H1 (cell line): ENCODE results near the gene LRCH1.

Experiments used
- BRCA1 ChIP-seq: IDR thresholded peaks from 2 replicates; pipeline ENCODE4 v1.6.1; 2012; ENCODE audit warnings: low read depth, low read length, improper control_type of control experiment
- CBX5 ChIP-seq: fragments of 300-800, 300-1000 bp; sonication (generic); IDR thresholded peaks from 2 replicates; pipeline ENCODE4 v1.7.1; 2016; ENCODE audit warnings: antibody characterized with exemption, low read length, low read depth
- CEBPB ChIP-seq: IDR thresholded peaks from 2 replicates; pipeline ENCODE4 v1.6.1; 2012; ENCODE audit warnings: low read depth, low read length
- CREB1 ChIP-seq: IDR thresholded peaks from 2 replicates; pipeline ENCODE4 v1.6.1; 2012; ENCODE audit warnings: inconsistent platforms
- EZH2 ChIP-seq: fragments of 200-600 bp; sonication (generic); IDR thresholded peaks from 2 replicates; pipeline ENCODE4 v1.7.1; 2012; ENCODE audit warnings: low read depth, mild to moderate bottlenecking, moderate library complexity, low read length, inconsistent platforms; ENCODE audit not compliant: severe bottlenecking
- MAFK ChIP-seq: IDR thresholded peaks from 2 replicates; pipeline ENCODE4 v1.6.1; 2012; ENCODE audit warnings: low read depth, mild to moderate bottlenecking, improper control_type of control experiment, low read length
- POLR2AphosphoS5 ChIP-seq: IDR thresholded peaks from 2 replicates; pipeline ENCODE4 v1.6.1; 2011; ENCODE audit warnings: low read depth, low read length
- RAD21 ChIP-seq, 2 experiments: IDR thresholded peaks in 1 of 2; conservative IDR thresholded peaks in 1 of 2; 2 replicates each; pipeline ENCODE4 v1.6.1; 2011; ENCODE audit warnings: low read depth in 2 of 2, low read length in 2 of 2, improper control_type of control experiment in 1 of 2, inconsistent platforms in 1 of 2, mild to moderate bottlenecking in 1 of 2, moderate library complexity in 1 of 2
- SP1 ChIP-seq: IDR thresholded peaks from 2 replicates; pipeline ENCODE4 v1.6.1; 2011; ENCODE audit warnings: low read depth, low read length
- TAF1 ChIP-seq: IDR thresholded peaks from 2 replicates; pipeline ENCODE4 v1.6.1; 2011; ENCODE audit warnings: mild to moderate bottlenecking, low read depth, low read length
- TF ChIP-seq, protein P1 (sequence below), 3 experiments: IDR thresholded peaks; 1 replicate in 2 of 3; 2 replicates in 1 of 3; pipeline versions ENCODE4 v1.5.1 to v1.6.1; 2011; ENCODE audit warnings: low read length in 3 of 3, mild to moderate bottlenecking in 3 of 3, inconsistent platforms in 2 of 3, low read depth in 1 of 3, moderate library complexity in 1 of 3; ENCODE audit not compliant: insufficient read depth in 1 of 3; ENCODE audit errors: control extremely low read depth in 1 of 3
- TF ChIP-seq, protein P2 (sequence below): IDR thresholded peaks from 2 replicates; pipeline ENCODE4 v1.6.1; 2012; ENCODE audit warnings: inconsistent platforms

DNA sequence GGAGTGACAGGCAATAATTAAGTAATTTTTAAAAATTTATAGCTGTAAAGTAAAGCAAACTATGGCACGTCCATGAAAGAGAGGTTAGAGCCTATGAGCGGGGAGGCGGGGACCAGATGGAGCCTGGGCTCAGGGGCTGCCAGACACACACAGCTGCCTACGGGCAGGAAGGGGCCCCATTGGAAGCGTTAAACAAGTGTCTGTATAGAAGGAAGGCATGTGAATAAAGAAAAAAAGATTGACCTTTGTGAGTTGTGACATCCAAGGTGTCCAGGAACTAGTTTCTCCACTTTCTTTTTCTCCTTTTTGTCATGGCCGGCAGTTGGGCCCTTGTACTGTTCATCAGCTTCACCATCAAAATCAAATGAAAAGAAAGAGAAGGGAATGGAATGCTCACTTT is 56.8 kb downstream of the LRCH1 start:
- TF ChIP-seq RAD21 (IDR thresholded peaks at IDR 0.05 in 1 of 2, conservative IDR thresholded peaks at IDR 0.05 in 1 of 2; ENCODE audit: low read depth in 2 of 2, low read length in 2 of 2), result no peak
- TF ChIP-seq, protein P1, sequence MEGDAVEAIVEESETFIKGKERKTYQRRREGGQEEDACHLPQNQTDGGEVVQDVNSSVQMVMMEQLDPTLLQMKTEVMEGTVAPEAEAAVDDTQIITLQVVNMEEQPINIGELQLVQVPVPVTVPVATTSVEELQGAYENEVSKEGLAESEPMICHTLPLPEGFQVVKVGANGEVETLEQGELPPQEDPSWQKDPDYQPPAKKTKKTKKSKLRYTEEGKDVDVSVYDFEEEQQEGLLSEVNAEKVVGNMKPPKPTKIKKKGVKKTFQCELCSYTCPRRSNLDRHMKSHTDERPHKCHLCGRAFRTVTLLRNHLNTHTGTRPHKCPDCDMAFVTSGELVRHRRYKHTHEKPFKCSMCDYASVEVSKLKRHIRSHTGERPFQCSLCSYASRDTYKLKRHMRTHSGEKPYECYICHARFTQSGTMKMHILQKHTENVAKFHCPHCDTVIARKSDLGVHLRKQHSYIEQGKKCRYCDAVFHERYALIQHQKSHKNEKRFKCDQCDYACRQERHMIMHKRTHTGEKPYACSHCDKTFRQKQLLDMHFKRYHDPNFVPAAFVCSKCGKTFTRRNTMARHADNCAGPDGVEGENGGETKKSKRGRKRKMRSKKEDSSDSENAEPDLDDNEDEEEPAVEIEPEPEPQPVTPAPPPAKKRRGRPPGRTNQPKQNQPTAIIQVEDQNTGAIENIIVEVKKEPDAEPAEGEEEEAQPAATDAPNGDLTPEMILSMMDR (IDR thresholded peaks at IDR 0.05; ENCODE audit: control extremely low read depth in 1 of 3, insufficient read depth in 1 of 3, low read depth in 1 of 3, low read length in 3 of 3), result no peak
- TF ChIP-seq, protein P2, sequence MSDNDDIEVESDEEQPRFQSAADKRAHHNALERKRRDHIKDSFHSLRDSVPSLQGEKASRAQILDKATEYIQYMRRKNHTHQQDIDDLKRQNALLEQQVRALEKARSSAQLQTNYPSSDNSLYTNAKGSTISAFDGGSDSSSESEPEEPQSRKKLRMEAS, result no peak
- no peak for TF ChIP-seq EZH2
- TF ChIP-seq CREB1, result no peak
- no peak for TF ChIP-seq SP1
- TF ChIP-seq POLR2AphosphoS5, result no peak
- TF ChIP-seq CBX5, result no peak
- no peak for TF ChIP-seq CEBPB
- no peak for TF ChIP-seq MAFK
- no peak for TF ChIP-seq BRCA1
- no peak for TF ChIP-seq TAF1
